Lung (tissue), 12 donors: ENCODE results near the gene RNF121. TPM values are rescaled to one million over a fixed set of nuclear protein-coding genes. Genes with fewer than 3 reads are reported as not detected.
A peak's percentile ranks its signal among the peaks of the same experiment; 100 is the strongest.

Source experiments
- ATAC-seq: fragments of 200-7000 bp; cut with Tn5 transposase; one replicate; pipeline ENCODE4 v1.9.1; 2020; ENCODE audit warnings: moderate number of reproducible peaks; ENCODE audit not compliant: insufficient read depth, low FRiP score
- DNase-seq, 3 donors: peaks; one replicate each; pipeline ENCODE4 v3.0.0-alpha.2; 2013 to 2017
- H3K27ac ChIP-seq, 2 donors: one replicate each; pipeline ENCODE4 v1.5.1; 2013; ENCODE audit warnings: mild to moderate bottlenecking in 2 of 2, moderate library complexity in 2 of 2, control low read depth in 1 of 2, inconsistent platforms in 1 of 2, low read depth in 1 of 2, low read length in 1 of 2
- H3K27me3 ChIP-seq, 3 donors: one replicate each; pipeline ENCODE4 v1.5.1; 2013; ENCODE audit warnings: low read length in 2 of 3; ENCODE audit not compliant: control insufficient read depth in 3 of 3, insufficient read depth in 3 of 3
- H3K36me3 ChIP-seq, 4 donors: one replicate each; pipeline ENCODE4 v1.5.1; 2013; ENCODE audit warnings: low read length in 4 of 4, mild to moderate bottlenecking in 1 of 4, moderate library complexity in 1 of 4; ENCODE audit not compliant: control insufficient read depth in 4 of 4, insufficient read depth in 4 of 4
- H3K4me1 ChIP-seq, 5 donors: one replicate each; pipeline ENCODE4 v1.5.1; 2013; ENCODE audit warnings: low read length in 5 of 5, mild to moderate bottlenecking in 2 of 5, moderate library complexity in 1 of 5; ENCODE audit not compliant: control insufficient read depth in 5 of 5, insufficient read depth in 5 of 5
- H3K4me3 ChIP-seq: one replicate; pipeline ENCODE4 v1.5.1; 2013; ENCODE audit warnings: mild to moderate bottlenecking, control low read depth, moderate library complexity
- H3K9ac ChIP-seq, 2 donors: one replicate each; pipeline ENCODE4 v1.5.1; 2013; ENCODE audit warnings: low read length in 2 of 2, control low read depth in 1 of 2; ENCODE audit not compliant: insufficient read depth in 1 of 2
- H3K9me3 ChIP-seq, 4 donors: one replicate each; pipeline ENCODE4 v1.5.1; 2013; ENCODE audit warnings: low read length in 3 of 4, mild to moderate bottlenecking in 1 of 4, moderate library complexity in 1 of 4; ENCODE audit not compliant: control insufficient read depth in 4 of 4, insufficient read depth in 3 of 4
- CTCF ChIP-seq: IDR thresholded peaks from 2 replicates; pipeline ENCODE4 v1.5.1; 2012; ENCODE audit warnings: mild to moderate bottlenecking; ENCODE audit errors: control extremely low read depth, extremely low read depth
- WGBS, 2 donors: extraction: QIAGEN DNeasy Blood & Tissue Kit; methylation state at CpG; one replicate each; pipeline ENCODE4 v1.1.7; 2013; 5-methylcytosine and 5-hydroxymethylcytosine counted together
- polyA plus RNA-seq, 2 donors: library from polyadenylated mRNA; stranded (reverse); fragments of 200-250 nt; gene quantifications; one replicate each; pipeline ENCODE4 v1.2.1, GENCODE V29; 2013
- total RNA-seq, 2 donors: library from RNA; depleted of rRNA in 1 of 2; stranded (reverse); fragments of >200 nt in 1 of 2; gene quantifications; one replicate each; pipeline ENCODE4 v1.2.1, GENCODE V29; 2014 to 2021
- donor health status: control.
- donor health status: control.
- donor health status: Bipolar disorder and iron deficiency.
- donor health status: healthy.
- donor health status: DM: yes; HTN: yes; CAD: no.

RNF121 gene
- total and polyA plus RNA-seq, 4 donors, result 14.0 to 30.2 (median 27.6) TPM

DNA sequence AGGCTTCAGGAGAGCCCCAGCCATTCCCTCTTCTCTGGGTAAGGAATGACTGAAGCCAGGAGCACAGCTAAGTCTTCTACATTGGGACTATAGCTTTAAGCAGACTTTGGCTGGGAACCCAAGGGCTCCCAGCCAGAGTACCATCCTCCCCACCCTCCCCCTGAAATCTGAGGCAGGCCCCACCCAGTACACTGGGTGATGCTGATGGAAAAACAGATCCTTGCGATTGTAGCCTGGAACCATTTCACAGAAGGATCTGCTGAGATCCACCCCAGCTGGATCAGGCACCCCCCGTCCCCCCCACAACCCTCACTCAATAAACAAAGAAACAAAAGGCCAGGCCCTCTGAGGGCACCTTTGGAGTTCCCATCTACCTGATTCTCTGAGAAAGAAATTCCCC, 109.6 kb downstream of the RNF121 start:
- no peak for TF ChIP-seq CTCF
- DNase-seq (peak; percentile 72 to 91 (median 84)), ATAC-seq (no peak)
- Histone ChIP-seq H3K27ac (peak overlapping the region; percentile 91 to 100), H3K36me3 (peaks cover 9 to 16% (median 11%) of the 10 kb centered on the region in 4 donors), H3K9ac (peak overlapping the region; percentile 46 to 99), H3K27me3 (no peaks in the 10 kb centered on the region), H3K4me1 (peaks cover 7 to 60% (median 37%) of the 10 kb centered on the region in 5 donors), H3K9me3 (no peaks in the 10 kb centered on the region), H3K4me3 (peak overlapping the region; percentile 17)
- 35 to 71% methylated on average over 2 of the region's 2 CpGs for WGBS, 2 donors

GRCh38 chr11:72039031-72039855, 110.4 kb downstream of the RNF121 start:
- H3K27ac ChIP-seq, result peak overlapping the region; percentile 91 to 100
- no peaks in the 10 kb centered on the region for H3K9me3 ChIP-seq
- H3K9ac ChIP-seq, result peak overlapping the region; percentile 71 to 99
- 22 to 41% methylated on average over 5 of the region's 5 CpGs for WGBS, 2 donors
- no peaks in the 10 kb centered on the region for H3K27me3 ChIP-seq
- peak overlapping the region; percentile 17 for H3K4me3 ChIP-seq
- ATAC-seq (peak; percentile 11), DNase-seq (peak; percentile 59 to 88 (median 81))
- peaks cover 3 to 10% (median 7%) of the 10 kb centered on the region in 4 donors for H3K36me3 ChIP-seq
- no peak for TF ChIP-seq CTCF
- peaks cover 7 to 65% (median 37%) of the 10 kb centered on the region in 5 donors for H3K4me1 ChIP-seq

DNA sequence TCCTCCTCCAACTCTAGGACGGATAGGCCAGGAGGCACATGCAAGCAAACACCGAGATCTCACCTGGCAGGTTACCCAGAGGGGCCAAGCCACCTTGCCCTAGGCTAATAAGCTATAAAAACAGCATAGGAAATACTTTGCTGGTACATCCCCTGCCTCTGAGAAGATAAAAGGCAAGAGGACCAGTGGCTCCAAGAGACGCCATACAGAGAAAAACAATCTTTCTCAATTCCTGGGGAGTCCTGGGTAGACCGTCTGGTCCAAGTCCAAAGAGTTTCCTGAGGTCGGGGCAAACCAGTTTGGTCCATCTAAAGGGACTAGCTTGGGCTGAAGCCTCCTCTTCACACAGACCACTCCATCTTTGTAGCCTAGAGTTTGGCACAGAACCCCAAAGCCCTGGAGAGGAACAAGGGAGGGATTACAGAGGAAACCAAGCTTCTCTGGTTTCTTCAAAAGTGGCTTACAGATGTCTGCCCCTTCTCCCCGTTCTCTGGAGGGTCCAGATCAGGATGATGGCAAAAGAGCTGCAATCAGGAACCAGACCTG, 111.1 kb downstream of the RNF121 start:
- Histone ChIP-seq H3K36me3 (peaks cover 3 to 5% (median 4%) of the 10 kb centered on the region in 4 donors), H3K9ac (peak overlapping the region; percentile 71 to 99), H3K27me3 (no peaks in the 10 kb centered on the region), H3K9me3 (no peaks in the 10 kb centered on the region), H3K4me3 (peak overlapping the region; percentile 58), H3K4me1 (peaks cover 7 to 69% (median 37%) of the 10 kb centered on the region in 5 donors), H3K27ac (peak overlapping the region; percentile 91 to 100)
- DNase-seq, result peak in 2 of 3 donors; percentile 29 to 32
- no peak for TF ChIP-seq CTCF
- 13 to 14% methylated on average over 6 of the region's 6 CpGs for WGBS, 2 donors
- ATAC-seq, result no peak
